GM12878 (cell line): ENCODE results near the gene P3H3. TPM values are rescaled to one million over a fixed set of nuclear protein-coding genes. Genes with fewer than 3 reads are reported as not detected.
A peak's percentile ranks its signal among the peaks of the same experiment; 100 is the strongest.

ENCODE experiments used
- BHLHE40 ChIP-seq, 2 experiments: fragments of 450-650 bp in 1 of 2; IDR thresholded peaks; 2 replicates each; pipeline ENCODE4 v1.6.1; 2011 to 2017; ENCODE audit warnings: low read depth in 2 of 2, borderline replicate concordance in 1 of 2, improper control_type of control experiment in 1 of 2, low read length in 1 of 2, mild to moderate bottlenecking in 1 of 2
- CREB1 ChIP-seq: IDR thresholded peaks from 2 replicates; pipeline ENCODE4 v1.6.1; 2012; ENCODE audit warnings: low read depth, mild to moderate bottlenecking, inconsistent platforms
- EED ChIP-seq: sonication (generic); IDR thresholded peaks from 2 replicates; pipeline ENCODE4 v1.6.1; 2016; ENCODE audit warnings: antibody characterized with exemption, low read depth
- ETV6 ChIP-seq, 2 experiments: fragments of 450-650 bp in 1 of 2; IDR thresholded peaks in 1 of 2; conservative IDR thresholded peaks in 1 of 2; 2 replicates each; pipeline ENCODE4 v1.6.1; 2014; ENCODE audit warnings: antibody characterized with exemption in 1 of 2, borderline replicate concordance in 1 of 2, low read depth in 1 of 2, mild to moderate bottlenecking in 1 of 2, moderate library complexity in 1 of 2
- EZH2 ChIP-seq: IDR thresholded peaks from 2 replicates; pipeline ENCODE4 v1.6.1; 2012; ENCODE audit warnings: low read depth, mild to moderate bottlenecking, control low read depth, inconsistent platforms, low read length, borderline replicate concordance; ENCODE audit not compliant: control insufficient read depth
- IRF3 ChIP-seq: fragments of 450-650 bp; IDR thresholded peaks from 2 replicates; pipeline ENCODE4 v1.6.1; 2014; ENCODE audit warnings: mild to moderate bottlenecking
- IRF4 ChIP-seq: IDR thresholded peaks from 2 replicates; pipeline ENCODE4 v1.6.1; 2011; ENCODE audit warnings: low read depth, low read length
- LARP7 ChIP-seq: fragments of 450-650 bp; IDR thresholded peaks from 2 replicates; pipeline ENCODE4 v1.6.1; 2017; ENCODE audit warnings: mild to moderate bottlenecking
- MAX ChIP-seq: IDR thresholded peaks from 2 replicates; pipeline ENCODE4 v1.6.1; 2012; ENCODE audit warnings: low read depth, low read length, improper control_type of control experiment
- NR2C2 ChIP-seq: IDR thresholded peaks from 2 replicates; pipeline ENCODE4 v1.6.1; 2011; ENCODE audit warnings: borderline replicate concordance, low read depth; ENCODE audit not compliant: control insufficient read depth, insufficient read length
- NRF1 ChIP-seq: conservative IDR thresholded peaks from 2 replicates; pipeline ENCODE4 v1.6.1; 2011; ENCODE audit warnings: mild to moderate bottlenecking, low read depth, low read length, improper control_type of control experiment
- PKNOX1 ChIP-seq: fragments of 450-650 bp; IDR thresholded peaks from 2 replicates; pipeline ENCODE4 v1.6.1; 2016; ENCODE audit warnings: mild to moderate bottlenecking
- RAD21 ChIP-seq: IDR thresholded peaks from 2 replicates; pipeline ENCODE4 v1.6.1; 2011; ENCODE audit warnings: mild to moderate bottlenecking, low read depth, low read length, moderate library complexity; ENCODE audit not compliant: insufficient read depth
- SMAD1 ChIP-seq: fragments of 450-650 bp; IDR thresholded peaks from 2 replicates; pipeline ENCODE4 v1.6.1; 2018; ENCODE audit warnings: mild to moderate bottlenecking, low read depth; ENCODE audit not compliant: partially characterized antibody
- TBL1XR1 ChIP-seq: IDR thresholded peaks from 2 replicates; pipeline ENCODE4 v1.6.1; 2012; ENCODE audit warnings: low read depth, low read length, improper control_type of control experiment
- WRNIP1 ChIP-seq: IDR thresholded peaks from 2 replicates; pipeline ENCODE4 v1.6.1; 2011; ENCODE audit warnings: low read depth, low read length, improper control_type of control experiment, borderline replicate concordance
- YBX1 ChIP-seq: fragments of 450-650 bp; IDR thresholded peaks from 2 replicates; pipeline ENCODE4 v1.6.1; 2016; ENCODE audit warnings: antibody characterized with exemption
- YY1 ChIP-seq: IDR thresholded peaks from 2 replicates; pipeline ENCODE4 v1.6.1; 2011; ENCODE audit warnings: low read depth, mild to moderate bottlenecking, low read length
- ZBED1 ChIP-seq: IDR thresholded peaks from 2 replicates; pipeline ENCODE4 v1.6.1; 2016; ENCODE audit warnings: borderline replicate concordance
- ZNF687 ChIP-seq: fragments of 450-650 bp; IDR thresholded peaks from 2 replicates; pipeline ENCODE4 v1.6.1; 2017; ENCODE audit warnings: mild to moderate bottlenecking, moderate library complexity
- polyA plus RNA-seq, 11 experiments: library from polyadenylated mRNA; depleted of rRNA in 4 of 11; unstranded in 6 of 11; stranded (reverse) in 5 of 11; fragments of >200 nt; fragmentation: Nextera tagmentation in 4 of 11; fragmentation: Illumina TruSeq in 1 of 11; extraction: Ambion mirVana in 4 of 11; extraction: Trizol in 1 of 11; gene quantifications; 1 replicate in 1 of 11; 2 replicates in 10 of 11; pipeline versions ENCODE4 v1.2.1 to v1.2.3, GENCODE V29; 2011 to 2016; ENCODE audit warnings: inconsistent platforms in 2 of 11, missing spikeins in 2 of 11, low read depth in 1 of 11
- total RNA-seq, 4 experiments: library from RNA; depleted of rRNA in 3 of 4; stranded (reverse); fragments of >200 nt in 3 of 4; fragmentation: Illumina TruSeq in 1 of 4; extraction: Trizol in 1 of 4; gene quantifications; 2 replicates each; pipeline versions ENCODE4 v1.2.1 to v1.2.3, GENCODE V29; 2013 to 2021

P3H3 gene
- total and polyA plus RNA-seq, 10 of the 15 experiments (the other 5 are each of a cell fraction or from before 2014, with no cell fraction given), result 0.03 to 0.21 (median 0.05) TPM; not detected in 7

GRCh38 chr12:6778574-6779550 is 49.3 kb upstream of the P3H3 start (continued):
- TF ChIP-seq YBX1, result no peak
- TF ChIP-seq ZBED1, result no peak
- TF ChIP-seq NR2C2, result no peak
- TF ChIP-seq SMAD1, result no peak
- no peak for TF ChIP-seq NRF1
- peak; percentile 69 for TF ChIP-seq YY1
- peak; percentile 67; the same call in 1 of the 2 replicates for TF ChIP-seq CREB1
- no peak for TF ChIP-seq WRNIP1
- TF ChIP-seq BHLHE40 (IDR thresholded peaks at IDR 0.05; ENCODE audit: borderline replicate concordance in 1 of 2, low read depth in 2 of 2, low read length in 1 of 2), result peak; percentile 94 to 99
- TF ChIP-seq IRF3, result no peak
- 0 out of 2 replicates have a peak, but pooled peaks have one; percentile 31 for TF ChIP-seq TBL1XR1
- TF ChIP-seq EED, result peak; percentile 75
- peak; percentile 59 for TF ChIP-seq MAX
- TF ChIP-seq ZNF687, result no peak
- 0 out of 2 replicates have a peak, but pooled peaks have one; percentile 2 for TF ChIP-seq IRF4
- TF ChIP-seq EZH2, result no peak
- peak; percentile 97 for TF ChIP-seq RAD21
- TF ChIP-seq ETV6 (conservative IDR thresholded peaks at IDR 0.05 in 1 of 2, IDR thresholded peaks at IDR 0.05 in 1 of 2; ENCODE audit: borderline replicate concordance in 1 of 2, low read depth in 1 of 2), result no peak
- TF ChIP-seq PKNOX1, result 0 out of 2 replicates have a peak, but pooled peaks have one; percentile 39
- peak; percentile 63; the same call in 1 of the 2 replicates for TF ChIP-seq LARP7
